ENCODE results near the gene DHDDS.

Gene DHDDS

GRCh38 chr1:26518355-26518754 lies 86.2 kb downstream of the DHDDS start:
- DNase-seq (ENCODE audit: low read depth, low spot score), result no peak
- no peak for TF ChIP-seq CTCF (IDR thresholded peaks at IDR 0.05; ENCODE audit: low read depth, low read length)
- in situ Hi-C loops (cut with HindIII; ENCODE audit: low sequenced_read_pairs), result no loop called here
- H3K4me3 ChIP-seq (ENCODE audit: low read depth, low read length), result no peak overlapping the region

- TF ChIP-seq CTCF (IDR thresholded peaks at IDR 0.05; ENCODE audit: low read depth, low read length), result no peak
- in situ Hi-C loops (cut with HindIII; ENCODE audit: low sequenced_read_pairs), result no loop called here
- H3K4me3 ChIP-seq (ENCODE audit: low read depth, low read length), result no peak overlapping the region
- DNase-seq (ENCODE audit: low read depth, low spot score), result no peak
Observed at GRCh38 chr1:26520339-26520738, 88.2 kb downstream of the DHDDS start.

Measured in astrocyte of the spinal cord (primary cell).